ENCODE data around the gene DTNB. TPM values are rescaled to one million over a fixed set of nuclear protein-coding genes. Genes with fewer than 3 reads are reported as not detected.
"Not testable (repeated sequence)": the region's sequence is repeated elsewhere in the genome, so short reads cannot be mapped to it uniquely, and the experiment has no call there.

The DTNB gene
- polyA plus RNA-seq, 1 donor from 2014 or later = 22.5 TPM

- Histone ChIP-seq H3K9me3 (ENCODE audit: low read length) (no peaks in the 10 kb centered on the region), H3K27ac (ENCODE audit: low read length) (no peak overlapping the region), H4K20me1 (ENCODE audit: insufficient read depth) (no peaks in the 10 kb centered on the region), H3K36me3 (ENCODE audit: insufficient read depth, low read length) (no peaks in the 10 kb centered on the region), H3K27me3 (ENCODE audit: insufficient read depth, low read depth, low read length) (no peaks in the 10 kb centered on the region), H3F3A (ENCODE audit: insufficient read depth, low read length, poor library complexity, severe bottlenecking) (no peaks in the 10 kb centered on the region), H3K9me2 (ENCODE audit: insufficient read depth, low read length) (no peaks in the 10 kb centered on the region), H3K9ac (ENCODE audit: low read length) (no peak overlapping the region), H3K4me2 (ENCODE audit: low read length) (no peak overlapping the region), H2AFZ (ENCODE audit: low read depth, low read length) (no peak overlapping the region), H3K79me2 (replicated peaks; ENCODE audit: insufficient read depth, low read length) (no peaks in the 10 kb centered on the region), H3K4me3 (ENCODE audit: low read length) (no peak overlapping the region)
- no peak for TF ChIP-seq EP300 (conservative IDR thresholded peaks at IDR 0.05; ENCODE audit: poor library complexity, severe bottlenecking)
Measured at GRCh38 chr2:25602333-25602723, 71.0 kb downstream of the DTNB start.

- not testable (repeated sequence) for H3K36me3 ChIP-seq (ENCODE audit: insufficient read depth, low read length); H3K9ac ChIP-seq (ENCODE audit: low read length); H3K9me2 ChIP-seq (ENCODE audit: insufficient read depth, low read length); H3K27me3 ChIP-seq (ENCODE audit: insufficient read depth, low read depth, low read length); H3K4me3 ChIP-seq (ENCODE audit: low read length); H3K27ac ChIP-seq (ENCODE audit: low read length); H3K4me2 ChIP-seq (ENCODE audit: low read length); H3F3A ChIP-seq (ENCODE audit: insufficient read depth, low read length, poor library complexity, severe bottlenecking); H3K79me2 ChIP-seq (replicated peaks; ENCODE audit: insufficient read depth, low read length); H3K9me3 ChIP-seq (ENCODE audit: low read length); H4K20me1 ChIP-seq (ENCODE audit: insufficient read depth); H2AFZ ChIP-seq (ENCODE audit: low read depth, low read length)
Measured at GRCh38 chr2:25601711-25602332, 71.6 kb downstream of the DTNB start.

- Histone ChIP-seq H3K9me3 (ENCODE audit: low read length) (no peaks in the 10 kb centered on the region), H3K27me3 (ENCODE audit: insufficient read depth, low read depth, low read length) (no peaks in the 10 kb centered on the region), H3K4me3 (ENCODE audit: low read length) (no peak overlapping the region), H3K9ac (ENCODE audit: low read length) (no peak overlapping the region), H3K9me2 (ENCODE audit: insufficient read depth, low read length) (no peaks in the 10 kb centered on the region), H4K20me1 (ENCODE audit: insufficient read depth) (no peaks in the 10 kb centered on the region), H3F3A (ENCODE audit: insufficient read depth, low read length, poor library complexity, severe bottlenecking) (no peaks in the 10 kb centered on the region), H3K27ac (ENCODE audit: low read length) (no peak overlapping the region), H3K36me3 (ENCODE audit: insufficient read depth, low read length) (no peaks in the 10 kb centered on the region), H3K79me2 (replicated peaks; ENCODE audit: insufficient read depth, low read length) (no peaks in the 10 kb centered on the region), H3K4me2 (ENCODE audit: low read length) (no peak overlapping the region), H2AFZ (ENCODE audit: low read depth, low read length) (no peak overlapping the region)
- TF ChIP-seq MXI1 (conservative IDR thresholded peaks at IDR 0.05; ENCODE audit: poor library complexity, severe bottlenecking) (no peak), POLR2AphosphoS5 (IDR thresholded peaks at IDR 0.05) (no peak), EP300 (conservative IDR thresholded peaks at IDR 0.05; ENCODE audit: poor library complexity, severe bottlenecking) (no peak), EZH2 (IDR thresholded peaks at IDR 0.05; ENCODE audit: borderline replicate concordance, insufficient read depth, low read length, poor library complexity, severe bottlenecking) (no peak), RAD21 (conservative IDR thresholded peaks at IDR 0.05) (no peak), SMC3 (conservative IDR thresholded peaks at IDR 0.05; ENCODE audit: poor library complexity) (no peak), REST (IDR thresholded peaks at IDR 0.05; ENCODE audit: borderline replicate concordance) (no peak)
- TF ChIP-seq, protein P1, sequence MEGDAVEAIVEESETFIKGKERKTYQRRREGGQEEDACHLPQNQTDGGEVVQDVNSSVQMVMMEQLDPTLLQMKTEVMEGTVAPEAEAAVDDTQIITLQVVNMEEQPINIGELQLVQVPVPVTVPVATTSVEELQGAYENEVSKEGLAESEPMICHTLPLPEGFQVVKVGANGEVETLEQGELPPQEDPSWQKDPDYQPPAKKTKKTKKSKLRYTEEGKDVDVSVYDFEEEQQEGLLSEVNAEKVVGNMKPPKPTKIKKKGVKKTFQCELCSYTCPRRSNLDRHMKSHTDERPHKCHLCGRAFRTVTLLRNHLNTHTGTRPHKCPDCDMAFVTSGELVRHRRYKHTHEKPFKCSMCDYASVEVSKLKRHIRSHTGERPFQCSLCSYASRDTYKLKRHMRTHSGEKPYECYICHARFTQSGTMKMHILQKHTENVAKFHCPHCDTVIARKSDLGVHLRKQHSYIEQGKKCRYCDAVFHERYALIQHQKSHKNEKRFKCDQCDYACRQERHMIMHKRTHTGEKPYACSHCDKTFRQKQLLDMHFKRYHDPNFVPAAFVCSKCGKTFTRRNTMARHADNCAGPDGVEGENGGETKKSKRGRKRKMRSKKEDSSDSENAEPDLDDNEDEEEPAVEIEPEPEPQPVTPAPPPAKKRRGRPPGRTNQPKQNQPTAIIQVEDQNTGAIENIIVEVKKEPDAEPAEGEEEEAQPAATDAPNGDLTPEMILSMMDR (IDR thresholded peaks at IDR 0.05; ENCODE audit: poor library complexity, severe bottlenecking) = no peak
Measured at GRCh38 chr2:25598911-25599310, 74.5 kb downstream of the DTNB start.
